ENCODE measurements around the gene ADCY2. TPM values are rescaled to one million over a fixed set of nuclear protein-coding genes. Genes with fewer than 3 reads are reported as not detected.
A peak's percentile ranks its signal among the peaks of the same experiment; 100 is the strongest.

Gene ADCY2
- polyA plus RNA-seq, 1 donor = 5.5 TPM

- DNase-seq = no peak
These were observed 388.9 kb downstream of the ADCY2 start for GRCh38 chr5:7784683-7785380.

- DNase-seq = no peak
These were observed 391.8 kb downstream of the ADCY2 start for GRCh38 chr5:7787770-7788169.

- DNase-seq = no peak
These were observed 393.6 kb downstream of the ADCY2 start for GRCh38 chr5:7789567-7789966.

- DNase-seq = no peak
These were observed 398.0 kb downstream of the ADCY2 start for GRCh38 chr5:7793895-7794294.

GRCh38 chr5:7794311-7794710 is 398.4 kb downstream of the ADCY2 start:
- no peak for DNase-seq

GRCh38 chr5:7794823-7795222 is 398.9 kb downstream of the ADCY2 start:
- no peak for DNase-seq

GRCh38 chr5:7795306-7795705 is 399.4 kb downstream of the ADCY2 start:
- DNase-seq = no peak

GRCh38 chr5:7801891-7802614 is 406.1 kb downstream of the ADCY2 start:
- no peak for DNase-seq

GRCh38 chr5:7802855-7803254 is 406.9 kb downstream of the ADCY2 start:
- no peak for DNase-seq

- no peak for DNase-seq
These were observed 408.0 kb downstream of the ADCY2 start for GRCh38 chr5:7803937-7804336.

- DNase-seq = no peak
These were observed 409.4 kb downstream of the ADCY2 start for GRCh38 chr5:7805379-7805778.

GRCh38 chr5:7808998-7809397 is 413.1 kb downstream of the ADCY2 start:
- DNase-seq = no peak

GRCh38 chr5:7811715-7812114 is 415.8 kb downstream of the ADCY2 start:
- DNase-seq = no peak

- no peak for DNase-seq
These were observed 417.1 kb downstream of the ADCY2 start for GRCh38 chr5:7813007-7813406.

- DNase-seq = no peak
These were observed 417.6 kb downstream of the ADCY2 start for GRCh38 chr5:7813576-7813975.

- DNase-seq = no peak
These were observed 418.9 kb downstream of the ADCY2 start for GRCh38 chr5:7814816-7815215.

GRCh38 chr5:7815892-7816534 is 420.1 kb downstream of the ADCY2 start:
- DNase-seq = peak; percentile 70

- DNase-seq = no peak
These were observed 420.6 kb downstream of the ADCY2 start for GRCh38 chr5:7816535-7816901.

GRCh38 chr5:7822449-7822848 is 426.5 kb downstream of the ADCY2 start:
- DNase-seq = no peak

- no peak for DNase-seq
These were observed 427.7 kb downstream of the ADCY2 start for GRCh38 chr5:7823594-7823993.

GRCh38 chr5:7824995-7825394 is 429.1 kb downstream of the ADCY2 start:
- DNase-seq = no peak

GRCh38 chr5:7825630-7826029 is 429.7 kb downstream of the ADCY2 start:
- DNase-seq = no peak

- no peak for DNase-seq
These were observed 431.7 kb downstream of the ADCY2 start for GRCh38 chr5:7827610-7828009.

Data from left kidney (tissue), 2 donors.